ENCODE measurements around the gene CALD1.

GRCh38 chr7:134813663-134814396 lies 34.4 kb downstream of the CALD1 start:
- TF ChIP-seq POLR2A (IDR thresholded peaks at IDR 0.05) = no peak
- no peak for TF ChIP-seq CTCF (IDR thresholded peaks at IDR 0.05)
- no peak for TF ChIP-seq POLR2AphosphoS5 (IDR thresholded peaks at IDR 0.05)

Data from prostate gland (tissue), 2 donors.